HG03378 (cell line): ENCODE results near the gene OSM.
"Not testable (repeated sequence)": the region's sequence is repeated elsewhere in the genome, so short reads cannot be mapped to it uniquely, and the experiment has no call there.

Source experiments
- ATAC-seq: cut with Tn5 transposase; IDR thresholded peaks from one replicate; pipeline ENCODE4 v1.9.1; 2021; ENCODE audit warnings: mild to moderate bottlenecking, moderate library complexity; ENCODE audit not compliant: unreplicated experiment

The OSM gene

DNA sequence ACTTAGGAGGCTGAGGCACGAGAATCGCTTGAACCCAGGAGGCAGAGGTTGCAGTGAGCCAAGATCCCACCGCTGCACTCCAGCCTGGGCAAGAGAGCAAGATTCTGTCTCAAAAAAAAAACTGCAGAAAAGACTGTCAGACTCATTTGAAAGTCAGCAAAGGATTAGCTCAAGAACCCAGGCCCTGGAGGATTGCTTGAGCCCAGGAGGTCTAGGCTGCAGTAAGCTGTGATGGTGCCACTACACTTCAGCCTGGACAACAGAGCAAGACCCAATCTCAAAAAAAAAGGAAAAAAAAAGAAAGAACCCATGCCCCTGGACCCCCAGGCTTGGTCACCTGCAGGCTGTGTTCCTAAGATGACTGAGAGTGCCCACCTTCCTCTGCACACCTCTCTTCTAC lies 36.3 kb downstream of the OSM start:
- no peak for ATAC-seq

DNA sequence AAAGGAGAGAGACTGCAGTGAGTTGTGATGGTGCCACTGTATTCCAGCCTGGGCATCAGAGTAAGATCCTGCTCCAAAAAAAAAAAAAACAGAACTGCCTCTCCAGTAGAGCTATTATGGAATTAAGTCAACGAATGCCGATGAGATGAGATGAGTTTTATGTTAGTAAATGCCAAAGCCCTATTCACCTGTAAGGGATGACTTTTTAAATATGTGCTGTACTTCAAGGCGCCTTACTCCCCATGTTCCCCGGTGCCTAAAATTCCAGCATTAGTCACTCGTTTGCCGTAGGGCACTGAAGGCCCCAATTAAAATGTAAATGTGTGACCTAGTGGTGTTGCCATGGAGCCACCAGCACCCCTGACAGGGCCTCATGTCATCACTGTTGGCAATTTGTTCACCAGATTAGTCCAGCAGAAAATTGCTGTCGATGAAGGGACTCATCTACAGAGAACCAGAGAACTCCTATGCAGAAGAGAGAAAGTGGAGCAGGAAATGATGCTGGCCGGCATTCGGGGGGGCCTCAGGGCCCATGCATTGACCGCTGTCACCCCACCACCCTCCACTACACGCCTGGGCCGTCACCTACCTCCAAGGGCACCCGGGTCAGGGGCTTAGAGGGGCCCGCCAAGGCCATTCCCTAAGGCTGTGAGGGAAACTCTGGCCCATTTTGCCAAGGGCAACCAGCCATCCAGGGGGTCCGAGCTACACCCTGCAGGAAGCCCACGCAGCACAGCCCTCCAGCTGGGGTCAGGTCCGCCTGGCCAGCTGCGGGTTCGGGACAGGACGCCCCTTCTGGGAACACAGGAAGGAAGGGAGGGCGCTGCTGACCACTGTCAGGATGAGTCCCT lies 37.9 kb downstream of the OSM start:
- no peak for ATAC-seq

DNA sequence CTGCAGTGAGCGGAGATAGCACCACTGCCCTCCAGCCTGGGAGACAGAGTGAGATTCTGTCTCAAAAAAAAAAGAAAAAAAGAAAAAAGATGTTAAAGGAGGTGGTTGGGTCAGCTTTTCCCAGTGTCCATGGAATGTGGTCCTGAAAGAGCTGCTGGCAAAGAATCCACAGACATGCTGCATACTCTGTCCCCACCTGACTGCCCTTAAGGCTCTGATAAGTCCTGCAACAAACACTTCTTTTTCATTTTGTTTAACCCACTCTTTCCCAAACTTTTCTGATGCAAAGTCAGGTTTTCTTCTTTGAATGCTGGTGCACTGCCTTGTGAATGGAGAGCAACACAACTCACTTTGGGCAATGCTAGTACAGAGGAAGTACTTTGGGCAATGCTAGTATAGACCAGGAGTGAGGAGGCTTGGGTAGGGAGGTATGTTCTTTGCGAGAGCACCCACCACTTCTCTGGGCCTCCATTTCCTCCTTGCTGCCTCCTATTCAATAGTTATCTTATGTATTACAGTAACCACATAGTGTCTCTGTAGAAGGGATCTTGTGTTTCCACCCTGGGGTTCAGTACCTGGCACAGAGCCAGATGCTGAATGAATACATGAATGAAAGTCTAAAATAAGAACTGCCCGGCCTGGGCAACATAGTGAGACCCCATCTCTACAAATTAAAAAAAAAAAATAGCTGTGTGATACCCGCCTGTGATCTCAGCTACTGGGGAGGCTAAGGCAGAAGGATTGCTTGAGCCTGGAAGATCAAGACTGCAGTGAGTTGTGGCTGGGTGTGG lies 39.0 kb downstream of the OSM start:
- ATAC-seq, result no peak

DNA sequence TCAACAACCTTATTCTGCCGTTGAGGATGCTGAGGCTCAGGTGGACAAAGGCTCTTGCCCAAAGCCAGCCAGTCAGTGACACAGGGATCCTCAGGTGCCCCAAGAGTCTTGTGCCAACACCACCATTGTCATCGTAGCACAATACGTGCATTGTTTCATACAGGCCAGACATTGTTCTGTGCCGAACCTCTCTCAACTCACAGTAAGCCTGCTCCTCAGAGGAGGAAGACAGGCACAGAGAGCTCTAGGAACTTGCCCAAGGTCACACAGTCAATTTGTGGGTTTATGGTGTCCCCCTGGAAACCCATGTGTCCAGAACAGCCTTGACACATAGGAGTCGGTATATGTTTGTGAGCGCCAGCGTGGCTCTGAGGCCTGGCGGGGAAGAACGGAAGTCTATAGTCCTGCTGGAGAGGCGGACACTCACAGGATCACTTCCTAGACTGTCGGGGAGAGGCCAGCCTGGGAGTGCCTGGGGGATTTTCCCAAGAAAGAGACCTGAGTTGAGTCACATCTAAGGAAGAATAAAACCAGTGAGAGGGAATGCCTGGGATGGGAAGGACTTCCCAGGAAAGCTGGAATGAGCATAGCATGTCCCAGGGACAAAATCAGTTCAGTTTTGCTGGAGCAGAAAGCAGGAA lies 40.3 kb downstream of the OSM start:
- ATAC-seq, result no peak

DNA sequence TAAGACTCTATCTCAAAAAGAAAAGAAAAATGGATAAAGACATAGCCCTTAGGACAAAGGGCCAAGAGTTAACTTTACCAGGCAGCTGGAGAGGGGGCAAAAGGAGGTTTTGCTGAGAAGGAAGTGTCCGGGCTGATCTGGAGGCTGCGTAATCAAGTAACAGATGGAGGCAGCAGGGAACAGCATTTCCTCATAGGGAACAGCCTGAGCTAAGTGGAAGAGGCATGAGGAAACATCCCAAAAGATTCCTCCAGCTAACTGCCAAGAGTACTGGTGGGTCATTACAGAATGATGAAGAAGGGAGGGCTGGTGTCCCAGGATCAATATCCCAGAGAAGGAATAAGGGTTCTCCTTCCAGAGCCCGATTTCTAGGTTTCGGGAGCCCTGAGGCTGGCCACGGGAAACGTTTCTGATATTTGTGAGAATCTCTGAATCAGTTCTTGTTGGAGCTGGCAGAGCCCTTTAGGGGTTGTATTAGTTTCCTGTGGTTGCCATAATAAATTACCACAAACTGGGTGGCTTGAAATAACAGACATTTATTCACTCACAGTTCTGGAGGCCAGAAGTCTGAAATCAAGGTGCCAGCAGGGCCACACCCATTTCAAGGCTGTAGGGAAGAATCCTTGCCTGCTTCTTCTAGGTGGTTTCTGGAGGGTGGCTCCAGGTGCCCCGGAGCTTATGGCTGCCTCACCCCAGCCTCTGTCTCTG lies 41.3 kb downstream of the OSM start:
- no peak for ATAC-seq

DNA sequence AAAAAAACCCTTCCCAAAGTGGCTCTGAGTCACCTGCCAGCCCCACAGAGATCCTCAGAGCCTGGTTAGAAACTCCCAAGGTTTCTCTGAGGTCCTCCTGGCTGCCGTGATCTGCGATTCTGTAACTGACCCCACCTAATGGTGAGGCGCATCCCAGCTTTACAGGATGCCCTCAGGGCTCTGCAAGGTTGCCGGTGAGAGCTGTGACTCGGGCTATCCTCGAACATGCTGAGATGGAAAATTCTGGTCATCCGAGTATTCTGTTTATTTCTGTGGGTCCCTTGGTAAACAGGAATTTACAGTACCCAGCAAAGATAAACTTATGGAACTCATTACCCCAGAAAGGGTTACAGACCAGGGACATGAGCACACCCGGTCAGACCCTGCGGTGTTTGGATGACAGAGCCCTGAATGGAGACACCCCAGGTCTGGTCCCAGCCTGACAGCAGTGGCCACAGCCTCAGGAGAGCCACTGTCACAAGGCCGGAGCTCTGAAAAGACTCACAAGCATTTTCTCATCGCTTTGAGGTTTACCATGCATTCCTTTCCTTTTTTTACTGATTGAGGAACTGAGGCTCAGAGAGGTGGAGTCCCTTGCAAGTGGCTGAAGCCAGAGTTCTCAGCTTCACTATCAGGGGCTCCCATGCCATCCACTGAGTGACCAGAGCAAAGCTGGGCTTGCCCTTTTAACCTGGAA lies 42.3 kb downstream of the OSM start:
- ATAC-seq, result no peak

DNA sequence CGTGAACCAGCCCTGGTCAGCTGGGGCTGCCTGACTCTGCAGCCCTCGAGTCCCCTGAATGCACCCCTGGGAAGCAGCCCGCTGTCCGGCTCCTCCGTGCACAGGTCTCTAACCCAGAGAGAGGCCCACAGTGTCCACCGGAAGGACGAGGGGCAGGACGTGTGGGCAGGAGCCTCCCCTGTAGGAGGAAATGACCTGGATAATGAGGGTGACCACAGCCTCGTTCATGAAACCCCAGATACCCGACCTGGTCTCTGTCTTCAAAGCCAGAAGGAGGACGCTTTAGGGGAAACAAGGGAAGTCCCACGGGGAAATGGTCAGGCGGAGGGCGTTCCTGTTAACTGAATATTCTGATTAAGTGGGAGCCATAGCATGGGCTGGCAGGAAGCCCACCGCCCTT lies 43.3 kb downstream of the OSM start:
- no peak for ATAC-seq

DNA sequence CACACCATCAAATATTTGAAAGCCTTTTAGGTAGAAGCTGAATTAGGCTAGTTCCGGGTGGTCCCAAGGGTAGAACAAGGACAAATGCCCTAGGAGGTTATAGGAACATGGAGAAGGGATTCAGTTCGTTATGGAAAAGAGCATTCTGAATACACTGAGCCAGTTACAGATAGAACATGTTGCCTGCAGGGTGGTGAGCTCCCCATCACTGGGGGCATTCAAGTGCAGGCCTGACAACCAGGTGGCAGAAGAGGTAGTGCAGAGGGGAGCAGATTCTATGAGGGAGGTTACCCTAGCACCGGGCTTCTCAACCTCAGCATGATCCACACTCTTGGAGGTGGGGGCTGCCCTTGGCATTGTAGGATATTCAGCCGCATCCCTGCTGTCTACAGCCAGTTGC lies 44.3 kb downstream of the OSM start:
- ATAC-seq, result no peak

DNA sequence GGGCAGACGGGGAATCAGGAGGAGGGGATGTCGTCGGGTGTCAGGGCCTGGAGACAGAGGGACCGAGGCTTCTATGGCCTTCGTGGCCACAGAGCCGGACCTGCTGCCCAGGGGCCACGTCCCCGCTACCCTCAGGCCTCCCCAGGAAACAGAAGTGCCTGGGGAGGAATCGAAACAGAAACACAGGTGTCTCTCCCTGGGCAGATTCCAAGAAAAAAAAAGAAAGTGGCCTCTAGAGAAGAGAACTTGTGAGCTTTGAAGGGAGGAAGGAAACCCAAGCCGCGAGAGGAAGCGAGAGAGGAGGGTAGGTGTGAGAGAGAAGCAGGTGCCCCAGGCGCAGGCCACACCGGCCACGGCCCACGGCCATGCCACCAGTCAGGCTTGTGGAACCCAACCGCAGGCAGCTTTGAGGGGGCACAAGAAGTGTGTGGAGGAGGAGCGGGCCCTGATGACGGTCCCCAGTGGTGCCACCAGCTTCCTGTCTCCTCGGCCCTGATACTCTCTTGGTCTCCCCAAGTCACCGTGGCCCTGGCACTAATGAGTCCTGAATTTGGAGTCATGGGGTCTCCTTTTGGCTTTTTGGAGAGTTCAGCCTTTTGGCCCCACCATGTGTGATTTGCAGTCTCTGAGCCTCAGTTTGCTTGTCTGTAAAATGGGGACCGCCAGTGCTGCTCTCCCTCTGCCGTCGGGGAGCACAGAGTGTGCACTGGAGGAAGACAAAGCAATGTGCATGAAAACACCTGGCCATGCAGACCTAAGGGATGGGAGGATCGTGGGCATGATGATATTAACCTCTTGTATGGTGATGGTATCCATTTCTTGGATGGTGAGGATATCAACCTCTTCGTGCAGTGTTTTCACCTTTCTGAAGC lies 45.3 kb downstream of the OSM start:
- no peak for ATAC-seq

DNA sequence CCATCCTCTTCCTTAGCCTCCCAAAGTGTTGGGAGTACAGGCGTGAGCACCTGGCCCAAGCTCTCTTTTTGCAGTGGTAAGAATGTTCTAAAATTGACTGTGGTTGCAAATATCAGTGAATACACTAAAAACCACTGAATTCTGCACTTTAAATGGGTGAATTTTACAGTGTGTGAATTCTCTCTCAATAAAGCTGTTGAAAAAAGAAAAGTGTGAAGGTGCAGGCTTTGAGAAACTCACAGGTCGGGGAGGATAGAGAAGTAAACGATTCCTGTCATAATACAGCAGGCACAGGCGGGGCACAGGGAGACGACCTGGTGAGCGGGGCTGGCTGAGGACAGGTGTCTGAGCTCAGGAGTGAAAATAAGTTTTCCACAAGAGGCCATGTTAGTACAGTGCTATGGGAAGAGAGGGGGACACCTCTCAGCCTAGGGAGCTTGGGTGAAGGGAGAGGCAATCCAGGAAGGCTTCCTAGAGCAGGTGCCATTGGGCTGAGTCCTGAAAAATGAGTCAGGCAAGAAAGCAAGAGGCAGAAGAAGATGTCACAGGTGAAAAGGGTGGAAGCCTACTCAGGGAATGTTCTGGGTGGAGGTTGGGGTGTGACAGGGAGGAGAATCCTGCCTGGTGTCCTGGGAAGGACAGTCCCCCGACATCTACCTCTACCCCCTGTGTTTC lies 46.2 kb downstream of the OSM start:
- no peak for ATAC-seq

DNA sequence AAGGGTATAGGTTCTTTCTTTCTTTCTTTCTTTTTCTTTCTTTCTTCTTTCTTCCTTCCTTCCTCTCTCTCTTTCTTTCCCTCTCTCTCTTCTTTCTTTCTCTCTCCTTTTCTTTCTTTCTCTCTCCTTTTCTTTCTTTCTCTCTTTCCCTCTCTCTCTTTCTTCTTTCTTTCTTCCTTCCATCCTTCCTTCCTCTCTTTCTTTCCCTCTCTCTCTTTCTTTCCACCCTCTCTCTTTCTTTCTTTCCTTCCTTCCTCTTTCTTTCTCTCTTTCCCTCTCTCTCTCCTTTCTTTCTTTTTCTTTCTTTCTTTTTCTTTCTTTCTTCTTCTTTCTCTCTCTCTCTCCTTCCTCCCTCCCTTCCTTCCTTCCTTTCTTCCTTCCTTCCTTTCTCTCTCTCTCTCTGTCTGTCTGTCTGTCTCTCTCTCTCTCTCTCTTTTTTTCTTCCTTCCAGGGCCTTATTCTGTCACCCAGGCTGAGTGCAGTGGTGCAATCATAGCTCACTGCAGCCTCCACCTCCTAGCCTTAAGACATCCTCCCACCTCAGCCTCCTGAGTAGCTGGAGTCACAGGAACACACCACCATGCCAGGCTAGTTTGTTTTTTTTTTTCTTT lies 46.9 kb downstream of the OSM start:
- no peak for ATAC-seq

DNA sequence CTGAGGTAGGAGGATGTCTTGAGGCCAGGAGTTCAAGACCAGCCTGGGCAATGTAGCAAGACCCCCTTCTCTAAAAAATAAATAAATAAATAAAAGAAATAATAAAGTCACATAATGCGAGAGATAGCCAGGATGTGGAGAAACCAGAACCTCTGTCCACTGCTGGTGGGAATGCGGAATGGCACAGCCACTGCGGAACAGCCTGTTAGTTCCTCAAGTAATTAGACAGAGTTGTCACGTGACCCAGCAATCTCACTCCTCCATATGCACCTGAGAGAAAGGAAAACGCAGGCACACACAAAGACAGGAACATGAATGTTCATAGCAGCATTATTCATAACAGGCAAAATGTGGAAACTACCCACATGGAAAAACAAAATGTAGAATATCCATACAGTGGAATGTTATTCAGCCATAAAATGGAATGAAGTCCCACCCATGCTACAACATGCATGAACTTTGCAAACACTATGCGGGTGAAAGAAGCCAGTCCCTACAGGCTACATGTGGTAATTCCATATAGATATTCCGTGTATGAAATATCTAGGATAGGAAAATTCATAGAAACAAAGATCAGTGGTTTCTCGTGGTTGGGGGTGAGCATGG lies 47.5 kb downstream of the OSM start:
- ATAC-seq, result no peak

DNA sequence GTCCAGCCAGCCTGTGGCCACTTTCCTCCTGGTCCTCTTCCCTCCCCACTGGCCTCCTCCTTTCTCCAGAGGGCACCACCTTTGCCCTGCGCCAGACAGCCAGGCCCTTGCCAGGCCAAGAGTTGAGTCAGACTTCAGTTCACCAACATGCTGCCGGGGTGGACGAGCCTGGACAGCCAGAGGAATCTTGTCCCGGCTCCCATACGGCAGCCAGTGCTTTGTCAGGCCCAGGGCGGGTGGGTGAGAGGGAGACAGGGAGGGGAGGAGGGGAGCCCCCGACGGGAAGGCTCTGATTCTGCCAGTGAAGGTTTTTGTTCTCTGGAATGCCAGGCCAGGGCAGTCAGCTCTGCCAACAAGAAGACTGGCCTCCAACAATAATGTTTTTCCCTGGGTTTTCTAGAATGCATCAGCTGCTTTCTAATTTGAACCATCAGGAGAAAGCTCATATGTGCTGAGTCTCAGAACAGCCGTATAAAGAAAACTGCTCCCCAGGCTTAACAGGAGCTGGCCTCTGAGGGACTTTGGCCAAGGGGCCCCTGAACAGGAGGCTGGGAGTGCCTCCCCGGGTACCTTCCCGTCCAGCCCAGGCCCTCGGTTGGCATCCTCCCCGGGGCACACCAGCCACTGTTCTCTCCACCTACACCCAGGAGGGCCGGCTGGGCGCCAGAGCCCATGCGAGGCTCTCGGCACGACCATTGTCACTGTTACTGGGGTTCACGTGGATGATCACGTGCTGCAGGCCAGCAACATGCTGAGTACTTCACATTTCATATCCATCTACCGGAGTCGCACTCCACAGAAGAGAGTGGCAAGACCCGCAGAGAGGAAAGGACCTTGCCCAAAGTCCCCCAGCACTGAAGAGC lies 48.7 kb downstream of the OSM start:
- no peak for ATAC-seq

DNA sequence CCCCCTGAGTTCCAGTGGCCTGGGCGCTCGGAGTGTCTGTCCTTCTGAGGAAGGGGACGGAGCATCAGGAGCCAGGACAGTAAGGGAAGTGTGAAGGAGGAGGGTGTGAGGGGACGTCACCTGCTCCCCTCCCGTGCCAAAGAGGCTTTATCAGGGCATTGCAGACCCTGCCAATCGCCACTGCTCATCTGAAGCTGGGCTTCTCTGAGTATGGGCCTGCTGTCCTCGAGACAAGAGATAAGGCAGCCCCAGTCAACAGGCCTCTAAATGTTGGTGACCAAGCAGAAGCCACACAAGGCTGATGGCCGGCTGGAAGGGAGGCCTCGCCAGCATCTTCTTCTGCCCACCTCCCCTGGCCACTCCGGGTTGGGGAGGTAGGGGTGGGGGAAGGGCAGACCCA lies 49.9 kb downstream of the OSM start:
- no peak for ATAC-seq

DNA sequence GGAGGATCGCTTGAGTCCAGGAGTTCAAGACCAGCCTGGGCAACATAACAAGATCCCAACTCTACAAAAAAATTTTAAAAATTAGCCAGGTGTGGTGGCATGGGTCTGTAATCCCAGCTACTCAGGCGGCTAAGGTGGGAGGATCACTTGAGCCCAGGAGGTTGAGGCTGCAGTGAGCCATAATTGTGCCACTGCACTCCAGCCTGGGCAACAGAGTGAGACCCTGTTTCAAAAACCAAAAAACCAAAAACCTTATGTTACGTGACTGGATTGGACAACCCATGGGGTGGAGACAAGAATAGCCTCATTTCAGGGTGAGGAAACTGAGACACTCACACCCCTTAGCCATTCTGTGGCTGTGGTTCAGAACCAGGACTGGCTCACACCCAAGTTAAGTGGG lies 50.4 kb downstream of the OSM start:
- not testable (repeated sequence) for ATAC-seq

DNA sequence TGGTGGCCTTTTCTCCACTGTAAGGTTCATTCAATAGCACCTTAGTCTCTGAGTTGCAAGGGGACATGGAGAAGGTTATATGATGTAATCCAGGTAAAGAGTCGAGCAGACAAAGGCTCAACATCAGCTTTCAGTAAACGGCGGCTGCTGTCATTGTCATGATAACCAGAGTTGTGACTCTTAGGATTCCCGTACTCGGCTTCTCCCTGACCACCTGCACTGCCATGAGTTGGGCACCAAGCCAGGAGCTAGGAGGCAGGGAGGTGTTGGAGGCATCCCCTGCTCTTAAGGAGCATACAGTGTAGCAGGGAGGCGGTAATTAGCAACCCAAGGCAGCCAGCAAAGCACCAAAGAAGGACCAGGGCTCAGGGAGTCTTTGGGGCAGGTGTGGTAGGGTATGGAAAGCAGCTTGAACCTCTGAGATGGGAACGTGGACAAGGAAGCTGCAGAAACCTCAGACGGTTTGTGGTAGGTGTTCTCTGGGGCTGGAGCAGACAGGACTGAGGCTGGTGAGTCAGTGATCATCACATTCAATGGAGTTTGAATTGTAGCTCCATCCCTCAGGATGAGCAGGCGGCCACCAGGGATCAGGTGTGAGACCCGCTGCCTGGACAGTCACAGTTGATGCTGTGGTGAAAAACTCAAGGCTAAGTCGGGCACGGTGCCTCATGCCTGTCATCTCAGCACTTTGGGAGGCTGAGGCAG lies 51.8 kb downstream of the OSM start:
- no peak for ATAC-seq

DNA sequence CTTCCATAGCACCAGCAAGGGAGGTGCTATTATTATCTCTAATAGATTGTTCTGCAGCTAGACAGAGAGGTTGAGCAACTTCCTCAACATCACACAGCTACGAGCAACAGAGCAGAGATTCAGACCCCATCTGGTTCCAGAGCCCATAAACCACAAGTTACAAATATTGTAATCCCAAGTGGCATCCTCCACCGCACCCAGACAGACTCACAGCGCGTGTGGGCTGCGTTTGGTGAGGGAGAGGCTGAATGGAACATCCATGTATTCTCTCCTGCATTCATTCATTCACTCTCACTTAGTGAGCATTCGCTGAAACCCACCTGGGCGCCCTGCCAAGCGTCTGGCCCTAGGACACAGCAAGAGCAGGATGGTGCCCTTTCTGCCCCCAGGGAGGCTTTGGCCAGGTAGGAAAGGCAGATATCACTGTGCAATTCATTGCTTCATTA lies 53.6 kb downstream of the OSM start:
- no peak for ATAC-seq
